ENCODE measurements around the gene POU2F3.

Gene POU2F3

GRCh38 chr11:120210626-120211521 is 29.1 kb upstream of the POU2F3 start, which contains the start of gene OAF:
Gene OAF, plus strand, starts transcription at chr11:120211032. Its CDS starts 248 bp downstream, at chr11:120211280.
- peak; percentile 58 for DNase-seq

GRCh38 chr11:120211522-120212258 is 28.2 kb upstream of the POU2F3 start:
- DNase-seq, result no peak

GRCh38 chr11:120212259-120212878 is 27.6 kb upstream of the POU2F3 start:
- DNase-seq, result no peak

- no peak for DNase-seq
Measured at GRCh38 chr11:120212926-120213325, 27.0 kb upstream of the POU2F3 start.

GRCh38 chr11:120214581-120214980 is 25.4 kb upstream of the POU2F3 start:
- DNase-seq, result no peak

- DNase-seq, result no peak
Measured at GRCh38 chr11:120215634-120216033, 24.3 kb upstream of the POU2F3 start.

- DNase-seq, result no peak
Measured at GRCh38 chr11:120216426-120217102, 23.4 kb upstream of the POU2F3 start.

GRCh38 chr11:120217526-120217925 is 22.4 kb upstream of the POU2F3 start:
- DNase-seq, result no peak

- no peak for DNase-seq
Measured at GRCh38 chr11:120217941-120218694, 21.8 kb upstream of the POU2F3 start.

GRCh38 chr11:120218695-120219033 is 21.3 kb upstream of the POU2F3 start:
- DNase-seq, result no peak

GRCh38 chr11:120219232-120219937 is 20.6 kb upstream of the POU2F3 start:
- DNase-seq, result no peak

- DNase-seq, result no peak
Measured at GRCh38 chr11:120219938-120220746, 19.8 kb upstream of the POU2F3 start.

GRCh38 chr11:120220747-120221037 is 19.2 kb upstream of the POU2F3 start:
- no peak for DNase-seq

GRCh38 chr11:120221115-120221752 is 18.7 kb upstream of the POU2F3 start:
- no peak for DNase-seq

GRCh38 chr11:120222916-120223315 is 17.0 kb upstream of the POU2F3 start:
- DNase-seq, result no peak

GRCh38 chr11:120223793-120224192 is 16.1 kb upstream of the POU2F3 start:
- DNase-seq, result no peak

GRCh38 chr11:120224361-120224760 is 15.6 kb upstream of the POU2F3 start:
- no peak for DNase-seq

GRCh38 chr11:120224972-120225909 is 14.7 kb upstream of the POU2F3 start:
- DNase-seq, result no peak

- DNase-seq, result no peak
Measured at GRCh38 chr11:120226242-120226641, 13.7 kb upstream of the POU2F3 start.
